WTC11 (cell line): ENCODE results near the gene ETV3. TPM values are rescaled to one million over a fixed set of nuclear protein-coding genes. Genes with fewer than 3 reads are reported as not detected.

Source experiments
- ATAC-seq: fragments of 200-7000 bp; cut with Tn5 transposase; 2 replicates; pipeline ENCODE4 v1.10.0; 2021; ENCODE audit warnings: mild to moderate bottlenecking, moderate library complexity
- CTCF ChIA-PET: fragments of 300-600 bp; sonication (Branson Sonifier 250); formaldehyde crosslinking; loops from one replicate; lab custom pipeline; 2021; ENCODE audit warnings: antibody characterized with exemption; lab: Charles Lee
- POLR2A ChIA-PET: fragments of 350-600 bp; sonication (Branson Sonifier 250); formaldehyde crosslinking; loops from one replicate; lab custom pipeline; 2021; ENCODE audit warnings: antibody characterized with exemption; lab: Charles Lee
- DNase-seq: peaks from one replicate; pipeline ENCODE4 v3.0.0; 2021; ENCODE audit warnings: low spot score
- H3K27ac Mint-ChIP-seq: 2 replicates; pipeline ENCODE4 v1.8.0; 2021; ENCODE audit warnings: mixed read lengths
- H3K27me3 Mint-ChIP-seq: 2 replicates; pipeline ENCODE4 v1.8.0; 2021; ENCODE audit warnings: low read depth, mild to moderate bottlenecking, moderate library complexity, mixed read lengths
- H3K36me3 Mint-ChIP-seq: 2 replicates; pipeline ENCODE4 v1.8.0; 2021; ENCODE audit warnings: mixed read lengths
- H3K4me1 Mint-ChIP-seq: 2 replicates; pipeline ENCODE4 v1.8.0; 2022; ENCODE audit warnings: mixed read lengths
- H3K4me3 Mint-ChIP-seq: 2 replicates; pipeline ENCODE4 v1.8.0; 2021; ENCODE audit warnings: mild to moderate bottlenecking, moderate library complexity, mixed read lengths
- H3K9me3 Mint-ChIP-seq: 2 replicates; pipeline ENCODE4 v1.8.0; 2021; ENCODE audit warnings: mixed read lengths
- ATF2 ChIP-seq: sonication (generic); formaldehyde crosslinking; IDR thresholded peaks from 2 replicates; pipeline ENCODE4 v1.8.1; 2022; ENCODE audit warnings: low read depth, missing genetic modification reagents, borderline replicate concordance
- ATF3 ChIP-seq: sonication (generic); formaldehyde crosslinking; conservative IDR thresholded peaks from 2 replicates; pipeline ENCODE4 v1.8.1; 2022; ENCODE audit warnings: mild to moderate bottlenecking, missing genetic modification reagents
- ATF6 ChIP-seq: sonication (generic); formaldehyde crosslinking; IDR thresholded peaks from 2 replicates; pipeline ENCODE4 v1.8.1; 2023; ENCODE audit warnings: mild to moderate bottlenecking, missing genetic modification reagents
- CBFB ChIP-seq: sonication (generic); formaldehyde crosslinking; IDR thresholded peaks from 2 replicates; pipeline ENCODE4 v1.8.1; 2022; ENCODE audit warnings: mild to moderate bottlenecking, low read depth, missing genetic modification reagents
- CREM ChIP-seq: sonication (generic); formaldehyde crosslinking; IDR thresholded peaks from 2 replicates; pipeline ENCODE4 v1.8.1; 2022; ENCODE audit warnings: mild to moderate bottlenecking, missing genetic modification reagents, moderate library complexity
- E2F5 ChIP-seq: sonication (generic); formaldehyde crosslinking; IDR thresholded peaks from 2 replicates; pipeline ENCODE4 v1.8.1; 2022; ENCODE audit warnings: mild to moderate bottlenecking, moderate library complexity, missing genetic modification reagents
- FOXK1 ChIP-seq: sonication (generic); formaldehyde crosslinking; IDR thresholded peaks from 2 replicates; pipeline ENCODE4 v1.8.0; 2022; ENCODE audit warnings: mild to moderate bottlenecking, moderate library complexity, missing genetic modification reagents
- GABPB1 ChIP-seq: sonication (generic); formaldehyde crosslinking; IDR thresholded peaks from 2 replicates; pipeline ENCODE4 v1.8.1; 2023; ENCODE audit warnings: mild to moderate bottlenecking, missing genetic modification reagents
- HMGXB4 ChIP-seq: sonication (generic); formaldehyde crosslinking; IDR thresholded peaks from 2 replicates; pipeline ENCODE4 v1.8.1; 2023; ENCODE audit warnings: mild to moderate bottlenecking, moderate library complexity, missing genetic modification reagents
- IRF2 ChIP-seq: sonication (generic); formaldehyde crosslinking; IDR thresholded peaks from 2 replicates; pipeline ENCODE4 v1.8.0; 2022; ENCODE audit warnings: low read depth, missing genetic modification reagents, borderline replicate concordance
- MLX ChIP-seq: sonication (generic); formaldehyde crosslinking; IDR thresholded peaks from 2 replicates; pipeline ENCODE4 v1.8.1; 2023; ENCODE audit warnings: mild to moderate bottlenecking, missing genetic modification reagents, moderate library complexity
- NFE2L1 ChIP-seq: sonication (generic); formaldehyde crosslinking; IDR thresholded peaks from 2 replicates; pipeline ENCODE4 v1.8.1; 2023; ENCODE audit warnings: missing genetic modification reagents
- PRDM15 ChIP-seq: sonication (generic); formaldehyde crosslinking; IDR thresholded peaks from 2 replicates; pipeline ENCODE4 v1.8.0; 2022; ENCODE audit warnings: missing genetic modification reagents
- SOX15 ChIP-seq: fragments of 250-450 bp; sonication (Bioruptor Pico); IDR thresholded peaks from 2 replicates; pipeline ENCODE4 v1.9.0; 2021; ENCODE audit warnings: mild to moderate bottlenecking
- TCF7 ChIP-seq: sonication (generic); formaldehyde crosslinking; IDR thresholded peaks from 2 replicates; pipeline ENCODE4 v1.8.0; 2022; ENCODE audit warnings: mild to moderate bottlenecking, low read depth, missing genetic modification reagents, moderate library complexity
- USF2 ChIP-seq: sonication (generic); formaldehyde crosslinking; IDR thresholded peaks from 2 replicates; pipeline ENCODE4 v1.8.1; 2023; ENCODE audit warnings: mild to moderate bottlenecking, missing genetic modification reagents, moderate library complexity
- ZBTB43 ChIP-seq: sonication (generic); formaldehyde crosslinking; IDR thresholded peaks from 2 replicates; pipeline ENCODE4 v1.8.1; 2023; ENCODE audit warnings: mild to moderate bottlenecking, missing genetic modification reagents
- ZNF138 ChIP-seq: sonication (generic); formaldehyde crosslinking; conservative IDR thresholded peaks from 2 replicates; pipeline ENCODE4 v1.8.1; 2022; ENCODE audit warnings: mild to moderate bottlenecking, moderate library complexity, missing genetic modification reagents
- ZNF512 ChIP-seq: sonication (generic); formaldehyde crosslinking; IDR thresholded peaks from 2 replicates; pipeline ENCODE4 v1.8.1; 2022; ENCODE audit warnings: missing genetic modification reagents, borderline replicate concordance
- total RNA-seq: library from RNA; stranded (reverse); gene quantifications from 3 replicates; pipeline ENCODE4 v1.2.3, GENCODE V29; 2021

The ETV3 gene
- total RNA-seq, 1 experiment from 2014 or later = 26.0 TPM

- no peaks in the 10 kb centered on the region for H3K9me3 Mint-ChIP-seq
- DNase-seq (no peak), ATAC-seq (no peak)
- POLR2A ChIA-PET = no interaction called here
- peaks cover 16% of the 10 kb centered on the region for H3K4me1 Mint-ChIP-seq
- peaks cover 60% of the 10 kb centered on the region for H3K36me3 Mint-ChIP-seq
- no peak overlapping the region for H3K4me3 Mint-ChIP-seq
- no peak overlapping the region for H3K27ac Mint-ChIP-seq
- TF ChIP-seq IRF2 (CRISPR knock-in tag) (no peak), FOXK1 (CRISPR knock-in tag) (no peak), E2F5 (CRISPR knock-in tag) (no peak), MLX (CRISPR knock-in tag) (no peak), SOX15 (CRISPR knock-in tag) (no peak), CREM (CRISPR knock-in tag) (no peak), ATF3 (no peak), NFE2L1 (CRISPR knock-in tag) (no peak), CBFB (no peak), ZNF138 (no peak)
- CTCF ChIA-PET = interaction anchor here (9.6 kb wide), 1 partner anchor 43 kb away, joined by 85 read pairs; no protein-coding TSS in a partner anchor
- H3K27me3 Mint-ChIP-seq = no peaks in the 10 kb centered on the region
These were observed 4.8 kb downstream of the ETV3 start for GRCh38 chr1:157133426-157133825.

GRCh38 chr1:157132616-157133167 is 5.5 kb downstream of the ETV3 start:
- Mint-ChIP-seq H3K27ac (no peak overlapping the region), H3K36me3 (peaks cover 67% of the 10 kb centered on the region), H3K4me3 (no peak overlapping the region), H3K4me1 (peaks cover 16% of the 10 kb centered on the region), H3K9me3 (no peaks in the 10 kb centered on the region), H3K27me3 (no peaks in the 10 kb centered on the region)
- POLR2A ChIA-PET = no interaction called here
- DNase-seq (no peak), ATAC-seq (no peak)
- CTCF ChIA-PET = interaction anchor here (0.7 to 2.0 kb wide), 2 partner anchors 40 to 42 kb away, joined by 4 to 6 read pairs; no protein-coding TSS in a partner anchor
- TF ChIP-seq ATF6 (CRISPR knock-in tag) (no peak), ATF3 (no peak), ZNF512 (CRISPR knock-in tag) (no peak), HMGXB4 (CRISPR knock-in tag) (no peak), FOXK1 (CRISPR knock-in tag) (no peak), USF2 (CRISPR knock-in tag) (no peak), ZBTB43 (CRISPR knock-in tag) (no peak), TCF7 (no peak), ATF2 (CRISPR knock-in tag) (no peak), PRDM15 (CRISPR knock-in tag) (no peak), GABPB1 (CRISPR knock-in tag) (no peak)
